Suprapubic skin (tissue), 3 donors: Measurements from ENCODE around the gene CFAP77.

Experiments
- CTCF ChIP-seq, 2 donors: fragments of 200-600 bp in 1 of 2; fragments of 450-650 bp in 1 of 2; sonication (generic) in 1 of 2; IDR thresholded peaks; one replicate each; pipeline ENCODE4 v1.5.1; 2016 to 2019; ENCODE audit warnings: antibody characterized with exemption in 2 of 2, mild to moderate bottlenecking in 1 of 2, moderate library complexity in 1 of 2
- POLR2AphosphoS5 ChIP-seq, 3 donors: sonication (generic); formaldehyde crosslinking; IDR thresholded peaks; one replicate each; pipeline ENCODE4 v1.6.1; 2017; ENCODE audit warnings: antibody characterized with exemption in 3 of 3

- TF ChIP-seq POLR2AphosphoS5 (IDR thresholded peaks at IDR 0.05) (no peak), CTCF (IDR thresholded peaks at IDR 0.05) (no peak)
Measured at GRCh38 chr9:132595319-132595718, 185.3 kb downstream of the CFAP77 start.
